K562 (cell line): ENCODE data around the gene FRMPD2. TPM values are rescaled to one million over a fixed set of nuclear protein-coding genes. Genes with fewer than 3 reads are reported as not detected.

Source experiments
- CBFA2T2 ChIP-seq: fragments of 450-650 bp; conservative IDR thresholded peaks from 2 replicates; pipeline ENCODE4 v1.6.1; 2017; ENCODE audit warnings: mild to moderate bottlenecking
- CCNT2 ChIP-seq: IDR thresholded peaks from 2 replicates; pipeline ENCODE4 v1.6.1; 2011; ENCODE audit warnings: borderline replicate concordance, low read depth, mild to moderate bottlenecking, moderate library complexity, mixed read lengths, low read length; ENCODE audit not compliant: insufficient read length; ENCODE audit errors: extremely low read depth
- MBD2 ChIP-seq: sonication (generic); IDR thresholded peaks from 2 replicates; pipeline ENCODE4 v1.6.1; 2016; ENCODE audit warnings: low read depth, borderline replicate concordance
- RFX7 ChIP-seq: fragments of 250-450 bp; sonication (Bioruptor Pico); IDR thresholded peaks from 2 replicates; pipeline ENCODE4 v1.5.1; 2021; ENCODE audit warnings: mild to moderate bottlenecking
- ZNF76 ChIP-seq: fragments of 250-450 bp; sonication (Bioruptor Pico); IDR thresholded peaks from 2 replicates; pipeline ENCODE4 v1.4.0; 2020; ENCODE audit warnings: mild to moderate bottlenecking, moderate library complexity, borderline replicate concordance
- polyA plus RNA-seq, 8 experiments: library from polyadenylated mRNA; depleted of rRNA in 4 of 8; stranded (reverse) in 5 of 8; unstranded in 3 of 8; fragments of >200 nt; fragmentation: Nextera tagmentation in 2 of 8; fragmentation: Illumina TruSeq in 1 of 8; extraction: Ambion mirVana in 2 of 8; extraction: Trizol in 1 of 8; gene quantifications; 2 replicates each; pipeline versions ENCODE4 v1.2.1 to v1.2.3, GENCODE V29; 2011 to 2014; ENCODE audit warnings: inconsistent platforms in 1 of 8, missing spikeins in 1 of 8
- total RNA-seq, 7 experiments: library from RNA; depleted of rRNA in 6 of 7; stranded (reverse); fragments of >200 nt in 6 of 7; fragmentation: Illumina TruSeq in 2 of 7; extraction: Trizol in 2 of 7; gene quantifications; 2 replicates each; pipeline versions ENCODE4 v1.2.1 to v1.2.3, GENCODE V29; 2011 to 2021; ENCODE audit warnings: low replicate concordance in 1 of 7
- TF ChIP-seq, protein P1 (sequence below): fragments of 450-650 bp; formaldehyde crosslinking; IDR thresholded peaks from 2 replicates; pipeline ENCODE4 v1.4.0; 2022; ENCODE audit warnings: missing genetic modification characterization
- TF ChIP-seq, protein P2 (sequence below): fragments of 450-650 bp; formaldehyde crosslinking; IDR thresholded peaks from 2 replicates; pipeline ENCODE4 v1.4.0; 2022; ENCODE audit warnings: mild to moderate bottlenecking, moderate library complexity
- TF ChIP-seq, protein P3 (sequence below): sonication (generic); formaldehyde crosslinking; IDR thresholded peaks from 2 replicates; pipeline ENCODE4 v1.8.0; 2023; ENCODE audit warnings: mild to moderate bottlenecking, missing genetic modification reagents
- TF ChIP-seq, protein P4 (sequence below): fragments of 250-450 bp; sonication (Bioruptor Pico); IDR thresholded peaks from 2 replicates; pipeline ENCODE4 v1.5.0; 2020; ENCODE audit warnings: mild to moderate bottlenecking, borderline replicate concordance
- TF ChIP-seq, protein P5 (sequence below): fragments of 250-450 bp; sonication (Bioruptor Pico); IDR thresholded peaks from 2 replicates; pipeline ENCODE4 v1.8.0; 2022; ENCODE audit warnings: inconsistent platforms
- TF ChIP-seq, protein P6 (sequence below): fragments of 450-650 bp; IDR thresholded peaks from 2 replicates; pipeline ENCODE4 v1.6.1; 2014; ENCODE audit warnings: low read depth, mild to moderate bottlenecking, moderate library complexity, borderline replicate concordance
- TF ChIP-seq, protein P7 (sequence below): fragments of 450-650 bp; IDR thresholded peaks from 2 replicates; pipeline ENCODE4 v1.6.1; 2016; ENCODE audit warnings: antibody characterized with exemption

The FRMPD2 gene
- total and polyA plus RNA-seq, 9 of the 15 experiments (the other 6 are each of a cell fraction or from before 2014, with no cell fraction given), result 0.12 to 0.95 (median 0.33) TPM

DNA sequence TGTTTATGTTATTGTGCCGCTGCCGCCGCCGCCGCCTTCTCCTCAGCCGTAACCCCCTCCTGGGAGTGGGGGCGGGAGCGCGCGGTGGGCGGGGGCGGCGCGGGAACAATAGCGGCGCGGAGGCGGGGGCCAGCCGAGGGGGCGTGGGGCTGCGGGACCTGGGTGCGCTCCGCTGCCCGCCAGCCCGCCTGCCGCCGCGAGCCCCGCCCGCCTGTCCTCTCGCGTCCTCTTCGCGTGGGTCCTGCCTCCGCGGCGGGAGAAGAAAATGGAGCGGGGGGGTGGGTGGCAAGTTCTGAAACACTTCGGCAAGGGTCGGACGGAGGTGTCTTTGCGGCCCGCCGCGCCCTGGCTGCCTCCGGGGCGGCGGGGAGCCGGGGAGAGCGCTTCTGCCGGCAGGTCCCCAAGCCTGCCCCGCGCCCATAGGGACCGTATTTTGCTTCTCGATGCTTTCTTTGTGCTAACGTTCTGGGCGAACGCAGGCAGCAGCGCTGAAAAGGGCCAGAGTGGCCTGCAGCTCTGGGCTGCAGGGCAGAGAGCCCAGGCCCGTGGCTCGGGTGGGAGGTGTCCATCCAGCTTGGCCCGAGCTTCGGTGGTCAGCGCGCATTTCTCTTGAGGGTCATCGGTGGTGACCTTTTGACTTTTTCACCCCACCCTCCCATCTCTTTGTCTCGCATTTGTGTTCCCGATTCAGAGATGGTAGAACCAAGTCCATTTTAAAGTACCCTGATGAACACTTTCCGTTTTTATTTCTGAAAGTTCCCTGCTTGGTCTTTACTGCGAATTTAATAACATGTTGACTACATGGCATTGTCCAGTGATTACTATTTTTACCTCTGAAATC, 32.6 kb upstream of the FRMPD2 start (continued):
- TF ChIP-seq, protein P1, sequence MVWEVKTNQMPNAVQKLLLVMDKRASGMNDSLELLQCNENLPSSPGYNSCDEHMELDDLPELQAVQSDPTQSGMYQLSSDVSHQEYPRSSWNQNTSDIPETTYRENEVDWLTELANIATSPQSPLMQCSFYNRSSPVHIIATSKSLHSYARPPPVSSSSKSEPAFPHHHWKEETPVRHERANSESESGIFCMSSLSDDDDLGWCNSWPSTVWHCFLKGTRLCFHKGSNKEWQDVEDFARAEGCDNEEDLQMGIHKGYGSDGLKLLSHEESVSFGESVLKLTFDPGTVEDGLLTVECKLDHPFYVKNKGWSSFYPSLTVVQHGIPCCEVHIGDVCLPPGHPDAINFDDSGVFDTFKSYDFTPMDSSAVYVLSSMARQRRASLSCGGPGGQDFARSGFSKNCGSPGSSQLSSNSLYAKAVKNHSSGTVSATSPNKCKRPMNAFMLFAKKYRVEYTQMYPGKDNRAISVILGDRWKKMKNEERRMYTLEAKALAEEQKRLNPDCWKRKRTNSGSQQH, result no peak
- no peak for TF ChIP-seq RFX7 (CRISPR knock-in tag)
- TF ChIP-seq MBD2, result no peak
- TF ChIP-seq, protein P2, sequence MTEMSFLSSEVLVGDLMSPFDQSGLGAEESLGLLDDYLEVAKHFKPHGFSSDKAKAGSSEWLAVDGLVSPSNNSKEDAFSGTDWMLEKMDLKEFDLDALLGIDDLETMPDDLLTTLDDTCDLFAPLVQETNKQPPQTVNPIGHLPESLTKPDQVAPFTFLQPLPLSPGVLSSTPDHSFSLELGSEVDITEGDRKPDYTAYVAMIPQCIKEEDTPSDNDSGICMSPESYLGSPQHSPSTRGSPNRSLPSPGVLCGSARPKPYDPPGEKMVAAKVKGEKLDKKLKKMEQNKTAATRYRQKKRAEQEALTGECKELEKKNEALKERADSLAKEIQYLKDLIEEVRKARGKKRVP, result no peak
- TF ChIP-seq, protein P3, sequence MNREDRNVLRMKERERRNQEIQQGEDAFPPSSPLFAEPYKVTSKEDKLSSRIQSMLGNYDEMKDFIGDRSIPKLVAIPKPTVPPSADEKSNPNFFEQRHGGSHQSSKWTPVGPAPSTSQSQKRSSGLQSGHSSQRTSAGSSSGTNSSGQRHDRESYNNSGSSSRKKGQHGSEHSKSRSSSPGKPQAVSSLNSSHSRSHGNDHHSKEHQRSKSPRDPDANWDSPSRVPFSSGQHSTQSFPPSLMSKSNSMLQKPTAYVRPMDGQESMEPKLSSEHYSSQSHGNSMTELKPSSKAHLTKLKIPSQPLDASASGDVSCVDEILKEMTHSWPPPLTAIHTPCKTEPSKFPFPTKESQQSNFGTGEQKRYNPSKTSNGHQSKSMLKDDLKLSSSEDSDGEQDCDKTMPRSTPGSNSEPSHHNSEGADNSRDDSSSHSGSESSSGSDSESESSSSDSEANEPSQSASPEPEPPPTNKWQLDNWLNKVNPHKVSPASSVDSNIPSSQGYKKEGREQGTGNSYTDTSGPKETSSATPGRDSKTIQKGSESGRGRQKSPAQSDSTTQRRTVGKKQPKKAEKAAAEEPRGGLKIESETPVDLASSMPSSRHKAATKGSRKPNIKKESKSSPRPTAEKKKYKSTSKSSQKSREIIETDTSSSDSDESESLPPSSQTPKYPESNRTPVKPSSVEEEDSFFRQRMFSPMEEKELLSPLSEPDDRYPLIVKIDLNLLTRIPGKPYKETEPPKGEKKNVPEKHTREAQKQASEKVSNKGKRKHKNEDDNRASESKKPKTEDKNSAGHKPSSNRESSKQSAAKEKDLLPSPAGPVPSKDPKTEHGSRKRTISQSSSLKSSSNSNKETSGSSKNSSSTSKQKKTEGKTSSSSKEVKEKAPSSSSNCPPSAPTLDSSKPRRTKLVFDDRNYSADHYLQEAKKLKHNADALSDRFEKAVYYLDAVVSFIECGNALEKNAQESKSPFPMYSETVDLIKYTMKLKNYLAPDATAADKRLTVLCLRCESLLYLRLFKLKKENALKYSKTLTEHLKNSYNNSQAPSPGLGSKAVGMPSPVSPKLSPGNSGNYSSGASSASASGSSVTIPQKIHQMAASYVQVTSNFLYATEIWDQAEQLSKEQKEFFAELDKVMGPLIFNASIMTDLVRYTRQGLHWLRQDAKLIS (CRISPR knock-in tag), result no peak
- TF ChIP-seq, protein P4, sequence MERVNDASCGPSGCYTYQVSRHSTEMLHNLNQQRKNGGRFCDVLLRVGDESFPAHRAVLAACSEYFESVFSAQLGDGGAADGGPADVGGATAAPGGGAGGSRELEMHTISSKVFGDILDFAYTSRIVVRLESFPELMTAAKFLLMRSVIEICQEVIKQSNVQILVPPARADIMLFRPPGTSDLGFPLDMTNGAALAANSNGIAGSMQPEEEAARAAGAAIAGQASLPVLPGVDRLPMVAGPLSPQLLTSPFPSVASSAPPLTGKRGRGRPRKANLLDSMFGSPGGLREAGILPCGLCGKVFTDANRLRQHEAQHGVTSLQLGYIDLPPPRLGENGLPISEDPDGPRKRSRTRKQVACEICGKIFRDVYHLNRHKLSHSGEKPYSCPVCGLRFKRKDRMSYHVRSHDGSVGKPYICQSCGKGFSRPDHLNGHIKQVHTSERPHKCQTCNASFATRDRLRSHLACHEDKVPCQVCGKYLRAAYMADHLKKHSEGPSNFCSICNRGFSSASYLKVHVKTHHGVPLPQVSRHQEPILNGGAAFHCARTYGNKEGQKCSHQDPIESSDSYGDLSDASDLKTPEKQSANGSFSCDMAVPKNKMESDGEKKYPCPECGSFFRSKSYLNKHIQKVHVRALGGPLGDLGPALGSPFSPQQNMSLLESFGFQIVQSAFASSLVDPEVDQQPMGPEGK (CRISPR knock-in tag), result no peak
- TF ChIP-seq, protein P5, sequence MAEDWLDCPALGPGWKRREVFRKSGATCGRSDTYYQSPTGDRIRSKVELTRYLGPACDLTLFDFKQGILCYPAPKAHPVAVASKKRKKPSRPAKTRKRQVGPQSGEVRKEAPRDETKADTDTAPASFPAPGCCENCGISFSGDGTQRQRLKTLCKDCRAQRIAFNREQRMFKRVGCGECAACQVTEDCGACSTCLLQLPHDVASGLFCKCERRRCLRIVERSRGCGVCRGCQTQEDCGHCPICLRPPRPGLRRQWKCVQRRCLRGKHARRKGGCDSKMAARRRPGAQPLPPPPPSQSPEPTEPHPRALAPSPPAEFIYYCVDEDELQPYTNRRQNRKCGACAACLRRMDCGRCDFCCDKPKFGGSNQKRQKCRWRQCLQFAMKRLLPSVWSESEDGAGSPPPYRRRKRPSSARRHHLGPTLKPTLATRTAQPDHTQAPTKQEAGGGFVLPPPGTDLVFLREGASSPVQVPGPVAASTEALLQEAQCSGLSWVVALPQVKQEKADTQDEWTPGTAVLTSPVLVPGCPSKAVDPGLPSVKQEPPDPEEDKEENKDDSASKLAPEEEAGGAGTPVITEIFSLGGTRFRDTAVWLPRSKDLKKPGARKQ, result no peak
- no peak for TF ChIP-seq CBFA2T2
- TF ChIP-seq, protein P6, sequence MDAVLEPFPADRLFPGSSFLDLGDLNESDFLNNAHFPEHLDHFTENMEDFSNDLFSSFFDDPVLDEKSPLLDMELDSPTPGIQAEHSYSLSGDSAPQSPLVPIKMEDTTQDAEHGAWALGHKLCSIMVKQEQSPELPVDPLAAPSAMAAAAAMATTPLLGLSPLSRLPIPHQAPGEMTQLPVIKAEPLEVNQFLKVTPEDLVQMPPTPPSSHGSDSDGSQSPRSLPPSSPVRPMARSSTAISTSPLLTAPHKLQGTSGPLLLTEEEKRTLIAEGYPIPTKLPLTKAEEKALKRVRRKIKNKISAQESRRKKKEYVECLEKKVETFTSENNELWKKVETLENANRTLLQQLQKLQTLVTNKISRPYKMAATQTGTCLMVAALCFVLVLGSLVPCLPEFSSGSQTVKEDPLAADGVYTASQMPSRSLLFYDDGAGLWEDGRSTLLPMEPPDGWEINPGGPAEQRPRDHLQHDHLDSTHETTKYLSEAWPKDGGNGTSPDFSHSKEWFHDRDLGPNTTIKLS, result no peak
- TF ChIP-seq, protein P7, sequence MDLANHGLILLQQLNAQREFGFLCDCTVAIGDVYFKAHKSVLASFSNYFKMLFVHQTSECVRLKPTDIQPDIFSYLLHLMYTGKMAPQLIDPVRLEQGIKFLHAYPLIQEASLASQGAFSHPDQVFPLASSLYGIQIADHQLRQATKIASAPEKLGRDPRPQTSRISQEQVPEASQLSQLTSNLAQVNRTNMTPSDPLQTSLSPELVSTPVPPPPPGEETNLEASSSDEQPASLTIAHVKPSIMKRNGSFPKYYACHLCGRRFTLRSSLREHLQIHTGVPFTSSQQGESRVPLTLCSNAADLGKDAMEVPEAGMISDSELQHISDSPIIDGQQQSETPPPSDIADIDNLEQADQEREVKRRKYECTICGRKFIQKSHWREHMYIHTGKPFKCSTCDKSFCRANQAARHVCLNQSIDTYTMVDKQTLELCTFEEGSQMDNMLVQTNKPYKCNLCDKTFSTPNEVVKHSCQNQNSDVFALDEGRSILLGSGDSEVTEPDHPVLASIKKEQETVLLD, result no peak
- no peak for TF ChIP-seq ZNF76
- TF ChIP-seq CCNT2, result peak; percentile 11
